OCI-LY7 (cell line): Measurements from ENCODE around the gene NODAL. TPM values are rescaled to one million over a fixed set of nuclear protein-coding genes. Genes with fewer than 3 reads are reported as not detected.

Source experiments
- BruUV-seq: library from RNA; stranded (reverse); fragments of 400-500 nt; replicated peaks from 2 replicates; lab custom pipeline; 2021; lab: Mats Ljungman, UMichigan
- CTCF ChIA-PET: fragments of 300-600 bp; sonication (Branson Sonifier 250); formaldehyde crosslinking; loops from one replicate; lab custom pipeline; 2022; ENCODE audit warnings: antibody characterized with exemption; ENCODE audit not compliant: unreplicated experiment; lab: Charles Lee
- POLR2A ChIA-PET: fragments of 300-600 bp; sonication (Branson Sonifier 250); formaldehyde crosslinking; loops from one replicate; lab custom pipeline; 2022; ENCODE audit warnings: antibody characterized with exemption; lab: Charles Lee
- DNase-seq: peaks from one replicate; pipeline ENCODE4 v3.0.0-alpha.2; 2015; ENCODE audit warnings: low spot score
- H2AFZ ChIP-seq: fragments of 200-600 bp; sonication (generic), shearing (Covaris generic); 2 replicates; pipeline ENCODE4 v1.6.1; 2014; ENCODE audit warnings: mild to moderate bottlenecking, antibody characterized with exemption, low read length, moderate library complexity
- H3K27ac ChIP-seq: fragments of 200-600 bp; sonication (generic); 2 replicates; pipeline ENCODE4 v1.5.1; 2014; ENCODE audit warnings: mixed run types, low read depth, mild to moderate bottlenecking, moderate library complexity, low read length, inconsistent platforms; ENCODE audit not compliant: poor library complexity, severe bottlenecking
- H3K36me3 ChIP-seq: fragments of 200-600 bp; sonication (generic); 2 replicates; pipeline ENCODE4 v1.6.1; 2014; ENCODE audit warnings: mild to moderate bottlenecking, antibody characterized with exemption, low read length, moderate library complexity, mixed read lengths; ENCODE audit not compliant: insufficient read depth
- H3K4me1 ChIP-seq: fragments of 200-600 bp; sonication (generic); 2 replicates; pipeline ENCODE4 v1.5.1; 2014; ENCODE audit warnings: mild to moderate bottlenecking, low read length; ENCODE audit not compliant: insufficient read depth, poor library complexity, severe bottlenecking
- H3K4me2 ChIP-seq: fragments of 200-600 bp; sonication (generic); 2 replicates; pipeline ENCODE4 v1.6.1; 2014; ENCODE audit warnings: mild to moderate bottlenecking, low read length
- H3K4me3 ChIP-seq: fragments of 200-600 bp; sonication (generic); 2 replicates; pipeline ENCODE4 v1.5.1; 2014; ENCODE audit warnings: mild to moderate bottlenecking, low read depth, low read length; ENCODE audit not compliant: poor library complexity, severe bottlenecking
- H3K79me2 ChIP-seq: fragments of 200-600 bp; sonication (generic); 2 replicates; pipeline ENCODE4 v1.6.1; 2016; ENCODE audit warnings: low read depth, mild to moderate bottlenecking, low read length, moderate library complexity, mixed read lengths; ENCODE audit not compliant: insufficient read depth
- H3K9me2 ChIP-seq: fragments of 200-600 bp; sonication (generic); 2 replicates; pipeline ENCODE4 v1.6.1; 2016; ENCODE audit warnings: mild to moderate bottlenecking, low read length, mixed read lengths; ENCODE audit not compliant: insufficient read depth
- H3K9me3 ChIP-seq: fragments of 200-600 bp; sonication (generic); 2 replicates; pipeline ENCODE4 v1.6.1; 2014; ENCODE audit warnings: mild to moderate bottlenecking, mixed run types, low read length, mixed read lengths
- H4K20me1 ChIP-seq: fragments of 200-600 bp; sonication (generic); 2 replicates; pipeline ENCODE4 v1.6.1; 2014; ENCODE audit warnings: mild to moderate bottlenecking, antibody characterized with exemption, low read length, moderate library complexity, mixed read lengths; ENCODE audit not compliant: insufficient read depth
- CTCF ChIP-seq: fragments of 200-600 bp; sonication (generic); conservative IDR thresholded peaks from 2 replicates; pipeline ENCODE4 v1.5.1; 2014; ENCODE audit warnings: mild to moderate bottlenecking, antibody characterized with exemption, low read length, moderate library complexity, mixed read lengths
- EZH2phosphoT487 ChIP-seq: fragments of 200-600 bp; sonication (generic); IDR thresholded peaks from 2 replicates; pipeline ENCODE4 v1.6.1; 2018; ENCODE audit warnings: low read depth, borderline replicate concordance, mild to moderate bottlenecking, mixed run types, antibody characterized with exemption, low read length, moderate library complexity, mixed read lengths
- intact Hi-C: fragments of 100-400 bp; cut with micrococcal nuclease; formaldehyde crosslinking; loops from one replicate; pipeline ENCODE4 v1.10.0; 2022; ENCODE audit not compliant: unreplicated experiment
- total RNA-seq, 2 experiments: library from RNA; depleted of rRNA in 1 of 2; stranded (reverse); fragments of >200 nt in 1 of 2; shearing (Covaris generic) in 1 of 2; gene quantifications; 2 replicates each; pipeline ENCODE4 v1.2.3, GENCODE V29; 2014 to 2022

Gene NODAL
- total RNA-seq, 2 experiments from 2014 or later: not detected

- H3K4me2 ChIP-seq: peak overlapping the region; percentile 82
- DNase-seq: no peak
- H4K20me1 ChIP-seq: peaks cover 21% of the 10 kb centered on the region; the same call in 1 of the 2 replicates
- ChIA-PET CTCF (no interaction called here), POLR2A (interaction anchor here (1.1 to 5.8 kb wide), 3 partner anchors 8 to 28 kb away, joined by 5 to 35 read pairs (median 6); no protein-coding TSS in a partner anchor)
- H3K79me2 ChIP-seq: peaks cover 78% of the 10 kb centered on the region
- no TSS peak for BruUV-seq
- H3K4me1 ChIP-seq: peaks cover 53% of the 10 kb centered on the region
- H3K27ac ChIP-seq: peak overlapping the region; percentile 74
- H3K36me3 ChIP-seq: peaks cover 72% of the 10 kb centered on the region
- peak overlapping the region; percentile 95 for H3K4me3 ChIP-seq
- intact Hi-C loops: no loop called here
- no peaks in the 10 kb centered on the region for H3K9me2 ChIP-seq
- no peaks in the 10 kb centered on the region for H3K9me3 ChIP-seq
- TF ChIP-seq CTCF: no peak
- TF ChIP-seq EZH2phosphoT487: no peak
- no peak overlapping the region for H2AFZ ChIP-seq
These were observed 40.5 kb upstream of the NODAL start for GRCh38 chr10:70481831-70482530.

DNA sequence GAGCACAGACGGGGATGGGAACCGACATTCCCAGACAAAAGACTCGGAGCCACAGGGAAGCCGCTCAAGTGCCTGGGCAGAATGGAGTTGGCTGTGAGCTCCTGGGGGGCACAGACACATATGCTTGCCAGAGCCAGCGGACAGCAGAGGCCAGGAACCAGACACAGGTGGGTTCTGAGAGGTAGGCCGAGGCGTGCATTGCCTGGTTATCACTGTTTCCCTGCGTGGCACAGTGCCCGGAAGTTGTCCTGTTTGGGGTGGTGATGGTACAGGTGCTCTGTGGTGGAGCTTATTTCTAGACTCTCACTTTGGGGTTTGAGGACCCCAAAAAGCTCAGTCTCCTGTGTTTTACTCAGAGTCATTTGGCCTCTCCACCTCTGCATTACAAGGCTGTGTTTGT, 39.6 kb upstream of the NODAL start:
- BruUV-seq: no TSS peak
- intact Hi-C loops: no loop called here

More for the DNA sequence above, 39.6 kb upstream of the NODAL start:
- peak overlapping the region; percentile 95 for H3K4me3 ChIP-seq
- CTCF ChIA-PET: interaction anchor here (0.6 to 1.1 kb wide), 3 partner anchors 13 to 895 kb away, joined by 3 to 4 read pairs (median 3); no protein-coding TSS in a partner anchor
- peaks cover 71% of the 10 kb centered on the region for H3K79me2 ChIP-seq
- POLR2A ChIA-PET: interaction anchor here (1.1 to 5.8 kb wide), 4 partner anchors 9 to 28 kb away, joined by 3 to 35 read pairs (median 6); no protein-coding TSS in a partner anchor
- H3K9me2 ChIP-seq: no peaks in the 10 kb centered on the region
- peaks cover 21% of the 10 kb centered on the region; the same call in 1 of the 2 replicates for H4K20me1 ChIP-seq
- no peaks in the 10 kb centered on the region for H3K9me3 ChIP-seq
- no peak overlapping the region for H2AFZ ChIP-seq
- peaks cover 62% of the 10 kb centered on the region for H3K4me1 ChIP-seq
- TF ChIP-seq EZH2phosphoT487: no peak
- TF ChIP-seq CTCF: no peak
- H3K4me2 ChIP-seq: peak overlapping the region; percentile 82
- DNase-seq: no peak
- H3K36me3 ChIP-seq: peaks cover 64% of the 10 kb centered on the region
- H3K27ac ChIP-seq: peak overlapping the region; percentile 74
